HG02870 (cell line): ENCODE results near the gene ITGA7.

Experiments
- ATAC-seq: cut with Tn5 transposase; IDR thresholded peaks from one replicate; pipeline ENCODE4 v1.9.1; 2021; ENCODE audit warnings: mild to moderate bottlenecking, moderate library complexity; ENCODE audit not compliant: unreplicated experiment

ITGA7 gene

DNA sequence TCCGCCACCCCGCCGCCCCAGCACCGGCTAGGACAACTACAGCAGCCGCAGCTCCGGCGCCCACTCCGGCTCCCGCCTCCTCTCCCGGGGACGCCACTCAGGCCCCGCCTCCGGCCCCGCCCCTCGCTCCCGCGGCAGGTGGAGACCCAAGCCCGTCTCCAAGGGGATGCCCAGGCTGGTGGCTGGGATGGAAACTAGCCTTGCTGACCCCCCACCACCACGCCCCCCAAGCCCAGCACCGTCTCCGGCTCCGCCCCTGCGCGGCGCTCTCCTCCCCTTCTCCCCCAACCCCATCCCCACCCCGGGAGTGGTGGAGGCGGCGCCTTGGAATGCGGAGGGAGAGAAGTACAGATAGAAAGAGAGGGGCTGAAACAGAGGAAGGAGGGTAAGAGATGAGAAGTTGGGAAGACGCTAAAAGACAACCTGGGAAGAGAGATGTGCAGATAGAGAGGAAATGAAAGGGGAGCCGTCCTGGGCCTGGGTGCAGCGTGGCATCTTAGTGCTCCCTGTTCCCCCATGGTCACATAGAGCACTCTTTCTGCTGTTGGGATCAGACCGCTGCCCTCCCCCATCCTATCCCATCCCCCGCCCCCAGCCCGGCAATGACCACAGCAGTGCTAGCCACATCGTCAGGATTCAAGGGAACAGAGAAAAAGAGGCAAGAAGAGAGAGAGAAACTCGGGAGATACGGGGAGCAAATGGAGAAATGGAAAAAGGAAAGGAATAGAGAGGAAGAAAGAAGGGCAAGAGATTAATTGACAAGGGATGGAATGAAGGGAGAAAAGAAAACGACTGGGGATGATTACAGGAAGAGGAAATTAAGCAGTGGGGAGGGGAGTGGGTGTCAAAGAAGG, at the start of gene ITGA7:
Gene ITGA7 (minus strand): TSS at position 64 of the 854 bp plus-strand sequence. CDS start 222 bp downstream, outside the sequence.
- ATAC-seq, result peak; percentile 58

GRCh38 chr12:55755246-55755645, 47.5 kb upstream of the ITGA7 start:
- no peak for ATAC-seq

DNA sequence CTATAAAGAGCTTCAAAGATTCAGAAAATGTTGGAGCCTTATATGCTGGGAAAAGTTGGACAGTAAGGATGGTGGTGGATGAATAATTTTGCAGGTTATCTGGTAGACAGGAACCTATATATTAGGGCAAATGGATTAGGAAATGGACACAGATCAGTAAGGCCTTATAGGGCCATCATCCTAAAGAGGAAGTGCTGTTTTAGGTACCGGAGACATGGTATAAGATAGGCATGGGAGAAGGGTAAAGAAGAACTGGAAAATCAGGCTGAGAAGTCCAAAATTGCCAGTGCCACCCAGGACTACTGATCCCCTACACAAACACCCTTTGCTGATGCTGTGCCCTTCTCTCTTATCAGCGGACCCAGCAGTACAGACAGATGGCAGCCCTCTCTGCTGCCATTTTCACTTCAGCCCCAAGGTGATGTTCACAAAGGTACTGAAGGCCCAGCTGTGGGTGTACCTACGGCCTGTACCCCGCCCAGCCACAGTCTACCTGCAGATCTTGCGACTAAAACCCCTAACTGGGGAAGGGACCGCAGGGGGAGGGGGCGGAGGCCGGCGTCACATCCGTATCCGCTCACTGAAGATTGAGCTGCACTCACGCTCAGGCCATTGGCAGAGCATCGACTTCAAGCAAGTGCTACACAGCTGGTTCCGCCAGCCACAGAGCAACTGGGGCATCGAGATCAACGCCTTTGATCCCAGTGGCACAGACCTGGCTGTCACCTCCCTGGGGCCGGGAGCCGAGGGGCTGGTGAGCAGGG, 40.7 kb upstream of the ITGA7 start:
- ATAC-seq, result no peak

GRCh38 chr12:55746913-55747231, 39.2 kb upstream of the ITGA7 start:
- ATAC-seq, result no peak

DNA sequence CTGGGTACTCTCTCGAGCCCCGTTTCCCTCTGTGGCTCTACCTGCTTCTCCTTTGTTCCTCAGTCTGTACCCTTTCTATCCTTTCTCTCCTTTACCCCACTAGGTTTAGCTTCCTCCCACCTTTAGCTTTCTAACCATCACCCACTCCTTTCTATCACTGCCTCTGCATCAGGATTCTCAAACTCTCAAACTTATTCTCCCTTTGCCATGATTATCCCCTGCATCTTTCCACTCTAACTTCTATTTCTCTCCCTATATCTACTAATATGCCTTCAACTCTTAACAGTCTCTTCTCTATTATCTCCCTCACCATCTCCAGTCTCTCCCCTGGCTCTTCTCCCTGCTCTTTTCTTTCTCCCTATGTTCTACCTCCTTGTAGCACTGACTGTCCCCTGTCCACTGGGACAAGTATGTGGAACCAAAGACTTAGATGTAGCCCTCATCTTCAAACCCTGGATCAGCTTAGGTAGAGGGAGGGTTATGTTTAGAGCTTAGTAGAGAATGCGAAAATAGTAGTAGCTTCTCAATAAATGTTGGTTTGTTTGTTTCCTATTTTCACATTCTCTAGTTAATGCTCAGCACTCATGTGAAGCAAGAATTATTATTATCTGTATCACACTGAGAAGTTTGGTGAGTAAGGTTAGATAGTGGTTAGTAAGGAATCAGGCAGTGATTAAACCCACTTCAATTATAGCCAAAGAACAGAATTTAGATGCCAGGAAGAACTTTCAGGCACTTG, 38.6 kb upstream of the ITGA7 start:
- no peak for ATAC-seq

DNA sequence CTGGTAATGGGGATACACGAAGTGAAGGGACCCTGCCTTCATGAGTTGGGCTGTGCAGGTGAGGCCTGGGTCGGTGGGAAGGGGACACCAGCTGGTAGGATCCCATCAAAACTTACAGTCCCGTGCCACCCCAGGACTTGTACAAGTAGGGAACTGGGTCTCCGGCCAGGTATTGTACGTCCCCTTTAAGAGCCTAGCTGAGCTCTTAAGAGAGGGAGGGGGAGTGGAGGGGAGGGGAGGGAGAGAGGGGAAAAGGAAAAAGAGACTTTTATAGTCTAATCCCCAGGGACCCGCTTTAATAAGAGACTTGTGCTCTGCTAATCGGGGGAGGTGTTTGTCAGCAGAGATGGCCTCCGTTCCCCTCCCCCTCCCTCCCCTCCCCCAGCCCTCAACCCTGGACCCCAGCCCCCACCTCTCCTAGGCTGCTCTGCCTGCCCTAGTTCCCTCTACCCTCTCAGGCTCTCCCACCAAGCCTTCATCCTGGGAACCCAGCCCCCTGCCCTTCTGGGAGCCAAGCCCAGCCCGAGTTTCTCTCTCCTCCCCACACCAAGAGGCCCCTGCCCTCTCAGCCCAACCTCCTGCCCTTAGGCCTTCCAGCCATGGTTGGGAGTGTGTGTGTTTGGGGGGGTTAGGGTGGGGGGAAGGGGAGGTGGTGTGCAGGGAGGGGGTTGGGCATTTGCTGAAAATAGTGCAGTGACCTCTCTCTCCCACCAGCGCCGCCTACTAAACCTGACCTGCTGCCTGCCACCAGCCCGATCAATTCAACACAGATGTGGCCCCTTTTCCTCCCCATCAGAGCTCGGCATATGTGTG, 37.9 kb upstream of the ITGA7 start:
- ATAC-seq, result no peak

- ATAC-seq, result no peak
These were observed 36.8 kb upstream of the ITGA7 start for GRCh38 chr12:55744340-55745030.

DNA sequence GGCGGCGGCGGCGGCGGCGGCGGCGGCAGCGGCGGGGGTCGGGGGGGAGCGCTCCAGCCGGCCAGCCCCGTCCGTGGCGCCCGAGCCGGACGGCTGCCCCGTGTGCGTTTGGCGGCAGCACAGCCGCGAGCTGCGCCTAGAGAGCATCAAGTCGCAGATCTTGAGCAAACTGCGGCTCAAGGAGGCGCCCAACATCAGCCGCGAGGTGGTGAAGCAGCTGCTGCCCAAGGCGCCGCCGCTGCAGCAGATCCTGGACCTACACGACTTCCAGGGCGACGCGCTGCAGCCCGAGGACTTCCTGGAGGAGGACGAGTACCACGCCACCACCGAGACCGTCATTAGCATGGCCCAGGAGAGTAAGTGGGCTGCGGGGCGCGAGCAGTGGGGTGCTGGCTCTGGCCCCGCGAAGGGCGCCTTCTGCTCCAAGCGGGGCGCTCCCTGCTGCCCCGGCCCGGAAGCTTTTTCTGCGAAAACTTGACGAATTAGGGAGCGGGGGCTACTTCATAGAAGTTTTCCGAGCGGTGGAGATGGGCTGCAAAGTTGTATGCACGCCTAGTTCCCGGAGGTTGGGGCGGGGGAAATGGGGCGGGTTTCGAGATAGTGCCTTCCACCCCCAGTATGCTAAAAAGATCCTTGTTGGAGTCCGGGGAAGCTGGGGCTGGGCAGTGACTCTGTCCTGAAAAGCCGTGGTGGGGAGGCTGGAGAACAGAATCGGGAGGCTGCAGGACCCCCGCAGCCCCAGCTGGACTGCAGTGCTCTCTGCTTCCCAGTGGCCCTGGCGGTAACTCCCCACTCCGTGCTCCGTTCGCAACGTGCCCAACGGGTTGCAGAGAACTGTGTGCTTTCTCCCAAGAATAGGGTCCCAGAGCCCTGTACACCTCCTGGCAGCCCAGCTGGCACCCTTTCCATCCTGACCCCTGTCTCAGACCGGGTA, 36.0 kb upstream of the ITGA7 start:
- peak; percentile 37 for ATAC-seq

GRCh38 chr12:55742719-55743405, 35.2 kb upstream of the ITGA7 start, which contains the start of gene GDF11:
Gene GDF11, plus strand, starts transcription at chr12:55743122. Its CDS starts 195 bp downstream, at chr12:55743317.
- peak; percentile 31 for ATAC-seq

- ATAC-seq, result no peak
These were observed 34.4 kb upstream of the ITGA7 start for GRCh38 chr12:55741931-55742680.

DNA sequence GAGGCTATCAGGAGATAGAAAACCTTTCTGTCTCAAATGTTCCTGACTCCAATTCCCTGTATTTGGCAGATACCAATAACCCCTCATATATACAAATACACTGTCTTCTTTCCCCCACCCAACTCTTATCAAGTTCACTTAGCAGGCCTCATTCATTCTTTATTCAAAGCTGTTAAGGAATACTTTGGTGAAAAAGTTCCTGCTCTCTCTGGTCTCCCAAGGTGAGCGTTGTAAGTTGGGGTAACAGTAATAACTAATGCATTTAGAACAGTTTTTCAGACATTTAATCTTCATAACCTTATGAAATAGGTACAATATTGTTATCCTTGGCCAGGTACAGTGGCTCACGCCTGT, 31.3 kb upstream of the ITGA7 start:
- ATAC-seq, result no peak

DNA sequence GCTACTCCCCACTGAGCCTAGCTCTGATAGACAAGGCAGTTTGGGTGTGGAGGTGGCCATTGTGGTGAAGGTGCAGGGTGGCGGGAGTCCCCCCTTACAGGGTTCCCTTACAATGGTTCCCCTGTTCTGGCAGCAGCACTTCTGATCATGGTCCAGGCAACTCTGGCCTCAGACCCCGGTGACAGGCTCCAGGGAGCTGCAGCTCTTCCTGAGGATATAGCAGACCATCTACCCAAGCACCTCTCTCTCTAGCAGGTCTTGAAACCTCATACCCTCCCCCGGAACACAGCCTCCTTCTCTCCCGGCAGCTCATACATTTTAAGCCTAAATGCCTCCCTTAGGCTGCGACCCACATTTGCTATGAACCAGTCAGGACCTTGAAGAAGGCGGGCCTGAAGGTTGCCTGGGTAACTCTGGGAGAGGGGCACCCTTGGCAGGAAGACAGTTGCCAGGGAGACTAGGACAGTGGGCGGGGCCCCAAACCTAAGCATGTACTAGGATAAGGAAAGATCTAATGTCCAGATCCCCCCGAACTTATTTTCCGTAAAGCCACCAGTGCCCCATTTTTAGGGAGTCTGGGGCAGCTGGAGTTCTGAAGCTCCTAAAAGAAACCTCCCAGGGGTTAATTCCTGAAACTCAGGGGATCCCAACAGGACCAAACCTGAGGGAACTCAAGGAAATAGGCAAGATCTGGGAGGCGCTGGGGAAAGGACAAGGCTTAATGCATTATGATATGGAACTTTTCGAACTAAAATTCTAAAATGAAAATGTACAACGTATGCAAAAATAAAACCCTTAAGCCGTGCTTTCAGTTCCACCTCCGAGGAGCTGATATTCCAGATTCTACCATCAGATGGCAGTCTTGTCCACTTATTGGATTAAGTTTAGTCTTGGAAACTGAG, 30.7 kb upstream of the ITGA7 start:
- ATAC-seq, result peak; percentile 81

GRCh38 chr12:55737581-55738122, 29.9 kb upstream of the ITGA7 start:
- ATAC-seq, result no peak

DNA sequence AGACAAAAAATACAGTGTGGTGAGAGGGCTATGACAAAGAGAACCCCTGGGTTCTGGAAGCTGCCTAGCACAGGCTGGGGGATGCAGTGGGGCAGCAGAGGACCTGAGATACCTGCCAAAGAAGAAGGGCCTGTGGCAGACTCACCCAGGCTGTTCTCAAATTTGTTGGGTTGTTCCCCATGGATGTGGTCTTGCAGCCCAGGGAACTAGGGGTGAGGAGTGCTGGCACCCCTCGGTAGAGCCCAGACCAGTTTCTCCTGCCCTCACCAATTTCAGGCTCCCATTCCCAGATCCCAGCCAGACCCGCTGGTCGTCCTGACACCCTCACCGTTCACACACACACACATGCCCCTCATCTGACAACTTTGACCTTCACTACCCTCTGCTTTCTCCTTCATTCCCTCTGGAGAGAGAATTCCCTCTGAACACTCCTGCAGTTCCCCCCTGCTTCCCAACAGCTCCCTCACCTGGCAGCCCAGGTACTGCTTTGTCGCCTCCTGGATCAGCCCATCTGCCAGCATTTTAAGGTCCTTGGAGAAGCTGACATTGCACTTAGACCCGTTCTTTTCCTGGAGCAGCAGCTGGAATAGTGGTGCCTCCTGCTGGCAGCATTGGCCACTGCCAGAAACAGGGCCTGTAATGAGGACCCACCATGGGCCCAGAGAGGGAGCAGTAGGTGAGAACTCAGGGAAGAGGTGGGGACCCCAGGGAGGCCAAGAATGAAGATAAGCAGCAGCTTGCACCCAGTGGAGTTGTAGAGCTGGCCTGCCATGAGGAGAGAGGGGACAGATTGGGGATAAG, 29.3 kb upstream of the ITGA7 start:
- ATAC-seq, result no peak

DNA sequence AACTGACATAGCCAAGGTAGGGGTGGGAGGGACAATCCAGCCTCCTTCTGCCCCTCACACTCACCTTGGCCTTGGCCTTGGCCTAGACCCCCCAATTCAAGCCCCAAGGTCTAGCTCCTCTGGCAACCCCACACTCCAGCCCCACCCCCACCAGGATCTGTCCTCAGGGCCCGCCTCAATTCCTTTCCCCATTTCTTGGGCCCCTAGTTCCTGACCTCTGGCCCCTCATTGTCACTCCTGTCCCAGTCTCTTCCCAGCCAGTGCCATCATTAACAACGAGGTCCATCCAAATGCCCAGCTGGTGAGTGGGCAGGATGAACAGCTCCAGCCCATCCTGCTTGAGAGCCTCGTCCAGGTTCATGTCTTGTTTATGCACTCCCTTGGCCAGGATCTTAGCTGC, 28.4 kb upstream of the ITGA7 start:
- no peak for ATAC-seq

DNA sequence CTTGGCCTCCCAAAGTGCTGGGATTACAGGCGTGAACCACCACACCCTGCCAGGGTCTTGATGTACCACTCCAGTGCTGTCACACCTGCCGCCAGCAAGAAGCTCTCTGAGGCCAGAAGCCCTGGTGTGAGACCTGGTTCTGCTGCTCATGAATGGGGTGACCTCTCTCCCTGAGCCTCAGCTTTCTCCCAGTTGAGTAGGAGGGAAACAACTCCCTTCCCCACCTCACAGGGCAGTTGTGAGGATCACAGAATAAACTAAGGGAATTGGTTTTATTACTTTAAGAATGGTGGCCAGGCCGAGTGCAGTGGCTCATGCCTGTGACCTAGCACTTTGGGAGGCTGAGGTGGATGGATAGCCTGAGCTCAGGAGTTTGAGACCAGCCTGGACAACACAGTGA, 26.9 kb upstream of the ITGA7 start:
- no peak for ATAC-seq
